ENCODE results near the gene TP53I11. TPM values are rescaled to one million over a fixed set of nuclear protein-coding genes. Genes with fewer than 3 reads are reported as not detected.

The TP53I11 gene
- total RNA-seq, 1 experiment from 2014 or later, result 94.2 TPM

DNA sequence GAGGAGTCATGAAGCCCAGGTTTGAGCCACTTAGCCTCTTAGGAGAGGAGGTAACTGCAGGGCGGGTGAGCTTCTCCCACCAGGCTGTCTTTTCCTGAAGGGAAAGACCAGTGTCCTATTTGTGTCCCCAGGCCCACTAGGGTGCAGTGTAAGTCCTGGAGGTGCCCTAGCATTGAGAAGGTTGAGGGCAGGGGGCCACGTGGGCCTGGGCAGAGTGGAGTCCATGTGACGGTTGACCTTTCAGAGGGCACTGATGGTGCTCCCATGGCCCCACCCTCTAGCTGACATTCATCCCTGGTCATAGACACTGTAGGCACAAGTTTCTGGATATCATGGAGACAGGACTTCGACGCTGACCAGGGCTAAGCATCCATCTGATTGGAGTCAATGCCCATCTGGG, 44.1 kb upstream of the TP53I11 start:
- H2BK12ac ChIP-seq (ENCODE audit: insufficient read length, low read depth, low read length), result no peak overlapping the region
- H3K9ac ChIP-seq (ENCODE audit: extremely low read depth, insufficient read length, low read length), result no peak overlapping the region
- no CpG with 5 or more reads among the region's 5 CpGs for WGBS (ENCODE audit: extremely low coverage, insufficient read length, low lambda C conversion rate)
- H3K4me1 Mint-ChIP-seq, result peaks cover 23 to 35% of the 10 kb centered on the region in 2 experiments
- H3K23ac ChIP-seq (ENCODE audit: insufficient read length, low read depth, low read length), result no peak overlapping the region
- no peaks in the 10 kb centered on the region for H3K27me3 ChIP-seq (ENCODE audit: insufficient read depth, low read length)
- no peak overlapping the region for H2AFZ ChIP-seq (ENCODE audit: low read length)
- H3K4me3 Mint-ChIP-seq, result no peak overlapping the region
- H4K5ac ChIP-seq (ENCODE audit: insufficient read length, low read depth, low read length), result no peak overlapping the region
- TF ChIP-seq, protein P1, sequence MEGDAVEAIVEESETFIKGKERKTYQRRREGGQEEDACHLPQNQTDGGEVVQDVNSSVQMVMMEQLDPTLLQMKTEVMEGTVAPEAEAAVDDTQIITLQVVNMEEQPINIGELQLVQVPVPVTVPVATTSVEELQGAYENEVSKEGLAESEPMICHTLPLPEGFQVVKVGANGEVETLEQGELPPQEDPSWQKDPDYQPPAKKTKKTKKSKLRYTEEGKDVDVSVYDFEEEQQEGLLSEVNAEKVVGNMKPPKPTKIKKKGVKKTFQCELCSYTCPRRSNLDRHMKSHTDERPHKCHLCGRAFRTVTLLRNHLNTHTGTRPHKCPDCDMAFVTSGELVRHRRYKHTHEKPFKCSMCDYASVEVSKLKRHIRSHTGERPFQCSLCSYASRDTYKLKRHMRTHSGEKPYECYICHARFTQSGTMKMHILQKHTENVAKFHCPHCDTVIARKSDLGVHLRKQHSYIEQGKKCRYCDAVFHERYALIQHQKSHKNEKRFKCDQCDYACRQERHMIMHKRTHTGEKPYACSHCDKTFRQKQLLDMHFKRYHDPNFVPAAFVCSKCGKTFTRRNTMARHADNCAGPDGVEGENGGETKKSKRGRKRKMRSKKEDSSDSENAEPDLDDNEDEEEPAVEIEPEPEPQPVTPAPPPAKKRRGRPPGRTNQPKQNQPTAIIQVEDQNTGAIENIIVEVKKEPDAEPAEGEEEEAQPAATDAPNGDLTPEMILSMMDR (conservative IDR thresholded peaks at IDR 0.05), result peak; percentile 21; the same call in 1 of the 3 replicates
- H2BK5ac ChIP-seq (ENCODE audit: insufficient read length, low read length), result no peak overlapping the region
- H3K56ac ChIP-seq (ENCODE audit: insufficient read length, low read depth, low read length), result no peak overlapping the region
- H3K9me3 ChIP-seq (ENCODE audit: control insufficient read depth, low read depth, low read length), result no peaks in the 10 kb centered on the region
- no peak overlapping the region for H3K14ac ChIP-seq (ENCODE audit: insufficient read depth, low read length)
- H3K4me2 ChIP-seq (ENCODE audit: insufficient read depth, insufficient read length, low read length), result no peak overlapping the region
- no peak overlapping the region for H3K18ac ChIP-seq (ENCODE audit: insufficient read length, low read depth, low read length)
- no peak overlapping the region for H2AK5ac ChIP-seq (ENCODE audit: insufficient read length, low read length)
- H4K91ac ChIP-seq (ENCODE audit: insufficient read length, low read depth, low read length), result no peak overlapping the region
- H3K4me1 ChIP-seq (ENCODE audit: insufficient read depth, low read length), result no peaks in the 10 kb centered on the region; the same call in 1 of the 2 replicates
- no peak overlapping the region for H2BK20ac ChIP-seq (ENCODE audit: low read depth, low read length, poor library complexity, severe bottlenecking)
- H3K79me2 ChIP-seq (ENCODE audit: insufficient read depth, low read length), result no peaks in the 10 kb centered on the region
- no peaks in the 10 kb centered on the region for H3K23me2 ChIP-seq (ENCODE audit: insufficient read length, low read depth, low read length, poor library complexity, severe bottlenecking)
- no peaks in the 10 kb centered on the region for H3K79me1 ChIP-seq (ENCODE audit: insufficient read depth, low read depth, low read length, poor library complexity, severe bottlenecking)
- H3K27ac ChIP-seq (ENCODE audit: insufficient read length, low read depth, low read length), result no peak overlapping the region
- H2BK120ac ChIP-seq (ENCODE audit: low read depth, low read length, poor library complexity, severe bottlenecking), result no peak overlapping the region
- H3K27me3 Mint-ChIP-seq (ENCODE audit: low read depth), result peaks cover 9% of the 10 kb centered on the region
- no peak overlapping the region for H2BK15ac ChIP-seq (ENCODE audit: low read depth, low read length)
- peak; percentile 28 for DNase-seq
- H4K8ac ChIP-seq (replicated peaks; ENCODE audit: insufficient read length, low read depth, low read length), result no peak overlapping the region
- no peaks in the 10 kb centered on the region for H4K20me1 ChIP-seq (ENCODE audit: control insufficient read depth, insufficient read depth, insufficient read length)
- H3K36me3 Mint-ChIP-seq (ENCODE audit: insufficient read depth in 1 of 3, low read depth in 3 of 3), result no peaks in the 10 kb centered on the region
- peak overlapping the region in 1 of 3 experiments; percentile 45; a peak in 1 of 7 replicates for H3K27ac Mint-ChIP-seq
- no peaks in the 10 kb centered on the region for H3K9me3 Mint-ChIP-seq
- H3T11ph ChIP-seq (ENCODE audit: low read length), result no peak overlapping the region
- no peak overlapping the region for H3K4ac ChIP-seq (ENCODE audit: low read depth, low read length)
